Transverse colon (tissue), 4 donors: ENCODE data around the gene SLC35F3. TPM values are rescaled to one million over a fixed set of nuclear protein-coding genes. Genes with fewer than 3 reads are reported as not detected.
"Not testable (repeated sequence)": the region's sequence is repeated elsewhere in the genome, so short reads cannot be mapped to it uniquely, and the experiment has no call there.

Experiments used
- DNase-seq: peaks from one replicate; pipeline ENCODE4 v3.0.0-alpha.2; 2019
- H3K27ac ChIP-seq, 4 donors: fragments of 200-600 bp; sonication (generic); 2 replicates each; pipeline ENCODE4 v1.5.1; 2016 to 2018; ENCODE audit warnings: inconsistent platforms in 4 of 4
- H3K27me3 ChIP-seq: fragments of 200-600 bp; sonication (generic); 2 replicates; pipeline ENCODE4 v1.5.1; 2017; ENCODE audit warnings: inconsistent platforms
- H3K36me3 ChIP-seq, 4 donors: fragments of 200-600 bp; sonication (generic); 2 replicates each; pipeline ENCODE4 v1.5.1; 2017 to 2019; ENCODE audit warnings: inconsistent platforms in 4 of 4
- H3K4me1 ChIP-seq, 4 donors: fragments of 200-600 bp; sonication (generic); 2 replicates each; pipeline ENCODE4 v1.5.1; 2017 to 2020; ENCODE audit warnings: inconsistent platforms in 4 of 4
- H3K4me3 ChIP-seq, 4 donors: fragments of 200-600 bp; sonication (generic); 1 replicate in 1 of 4; 2 replicates in 3 of 4; pipeline versions ENCODE4 v1.5.1 to v1.6.1; 2017 to 2019; ENCODE audit warnings: inconsistent platforms in 4 of 4
- H3K9me3 ChIP-seq, 2 donors: fragments of 200-600 bp; sonication (generic); 2 replicates each; pipeline ENCODE4 v1.5.1; 2017 to 2019; ENCODE audit warnings: inconsistent platforms in 2 of 2
- EP300 ChIP-seq: sonication (generic); formaldehyde crosslinking; IDR thresholded peaks from one replicate; pipeline ENCODE4 v1.6.1; 2017; ENCODE audit warnings: antibody characterized with exemption, low read depth
- POLR2A ChIP-seq: fragments of 450-650 bp; IDR thresholded peaks from one replicate; pipeline ENCODE4 v1.6.1; 2016; ENCODE audit warnings: antibody characterized with exemption, mild to moderate bottlenecking, moderate library complexity
- POLR2AphosphoS5 ChIP-seq, 3 donors: sonication (generic); formaldehyde crosslinking; IDR thresholded peaks; one replicate each; pipeline ENCODE4 v1.6.1; 2016; ENCODE audit warnings: antibody characterized with exemption in 3 of 3
- WGBS, 2 donors: methylation state at CpG; one replicate each; pipeline ENCODE4 v1.1.5; 2018; ENCODE audit warnings: low coverage in 1 of 2; 5-methylcytosine and 5-hydroxymethylcytosine counted together
- in situ Hi-C, 4 donors: fragments of 200-750 bp; cut with MboI; loops; one replicate each; pipeline versions ENCODE4 v1.15.0 to v1.15.1; 2017; ENCODE audit warnings: low sequenced_read_pairs in 3 of 4, low pct_ligation_motif_present in 1 of 4, low pct_unique_long_range_greater_than_20kb in 1 of 4
- intact Hi-C: fragments of 100-400 bp; cut with DNase I; formaldehyde crosslinking; loops from one replicate; pipeline ENCODE4 v1.15.1; 2023; ENCODE audit warnings: low total_unique reads
- total RNA-seq, 4 donors: library from RNA; depleted of rRNA; stranded (reverse); fragments of >200 nt; gene quantifications; one replicate each; pipeline ENCODE4 v1.1.0, GENCODE V29; 2016
- TF ChIP-seq, protein P1 (sequence below), 5 experiments: fragments of 200-600 bp in 3 of 5; fragments of 450-650 bp in 2 of 5; sonication (generic) in 3 of 5; IDR thresholded peaks; 1 replicate in 2 of 5; 2 replicates in 3 of 5; pipeline ENCODE4 v1.5.1; 2016 to 2017; ENCODE audit warnings: antibody characterized with exemption in 5 of 5, inconsistent platforms in 3 of 5, mild to moderate bottlenecking in 2 of 5, moderate library complexity in 1 of 5

Gene SLC35F3
- total RNA-seq, 4 donors from 2014 or later: not detected

DNA sequence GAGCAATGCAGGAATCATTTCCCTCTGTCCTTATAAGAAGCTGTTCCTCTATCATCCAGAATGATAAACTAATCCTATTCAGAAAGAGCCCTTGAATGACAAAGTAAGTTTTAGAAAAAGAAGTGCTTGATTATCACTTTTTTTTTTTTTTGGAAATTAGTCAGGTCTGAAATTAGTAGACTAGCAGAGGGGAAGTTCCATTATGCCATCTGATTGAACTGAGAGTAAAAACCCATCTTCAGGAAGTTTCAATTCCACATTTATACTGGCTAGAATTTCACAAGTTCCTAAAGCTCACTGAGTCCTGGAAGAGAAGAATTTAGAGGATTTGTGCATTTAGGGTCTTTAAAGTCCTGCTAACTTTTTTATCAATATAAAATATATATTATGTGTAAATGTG lies 340.0 kb downstream of the SLC35F3 start:
- in situ Hi-C loops: no loop called here
- no peak for TF ChIP-seq POLR2AphosphoS5 (IDR thresholded peaks at IDR 0.05)
- no peak for TF ChIP-seq POLR2A
- TF ChIP-seq EP300: no peak
- TF ChIP-seq, protein P1, sequence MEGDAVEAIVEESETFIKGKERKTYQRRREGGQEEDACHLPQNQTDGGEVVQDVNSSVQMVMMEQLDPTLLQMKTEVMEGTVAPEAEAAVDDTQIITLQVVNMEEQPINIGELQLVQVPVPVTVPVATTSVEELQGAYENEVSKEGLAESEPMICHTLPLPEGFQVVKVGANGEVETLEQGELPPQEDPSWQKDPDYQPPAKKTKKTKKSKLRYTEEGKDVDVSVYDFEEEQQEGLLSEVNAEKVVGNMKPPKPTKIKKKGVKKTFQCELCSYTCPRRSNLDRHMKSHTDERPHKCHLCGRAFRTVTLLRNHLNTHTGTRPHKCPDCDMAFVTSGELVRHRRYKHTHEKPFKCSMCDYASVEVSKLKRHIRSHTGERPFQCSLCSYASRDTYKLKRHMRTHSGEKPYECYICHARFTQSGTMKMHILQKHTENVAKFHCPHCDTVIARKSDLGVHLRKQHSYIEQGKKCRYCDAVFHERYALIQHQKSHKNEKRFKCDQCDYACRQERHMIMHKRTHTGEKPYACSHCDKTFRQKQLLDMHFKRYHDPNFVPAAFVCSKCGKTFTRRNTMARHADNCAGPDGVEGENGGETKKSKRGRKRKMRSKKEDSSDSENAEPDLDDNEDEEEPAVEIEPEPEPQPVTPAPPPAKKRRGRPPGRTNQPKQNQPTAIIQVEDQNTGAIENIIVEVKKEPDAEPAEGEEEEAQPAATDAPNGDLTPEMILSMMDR (IDR thresholded peaks at IDR 0.05): no peak
- H3K4me1 ChIP-seq: no peaks in the 10 kb centered on the region
- H3K36me3 ChIP-seq: no peaks in the 10 kb centered on the region
- no peaks in the 10 kb centered on the region for H3K27me3 ChIP-seq
- no peak overlapping the region for H3K27ac ChIP-seq
- H3K4me3 ChIP-seq: no peak overlapping the region
- no peaks in the 10 kb centered on the region for H3K9me3 ChIP-seq
- intact Hi-C loops: no loop called here
- DNase-seq: no peak

DNA sequence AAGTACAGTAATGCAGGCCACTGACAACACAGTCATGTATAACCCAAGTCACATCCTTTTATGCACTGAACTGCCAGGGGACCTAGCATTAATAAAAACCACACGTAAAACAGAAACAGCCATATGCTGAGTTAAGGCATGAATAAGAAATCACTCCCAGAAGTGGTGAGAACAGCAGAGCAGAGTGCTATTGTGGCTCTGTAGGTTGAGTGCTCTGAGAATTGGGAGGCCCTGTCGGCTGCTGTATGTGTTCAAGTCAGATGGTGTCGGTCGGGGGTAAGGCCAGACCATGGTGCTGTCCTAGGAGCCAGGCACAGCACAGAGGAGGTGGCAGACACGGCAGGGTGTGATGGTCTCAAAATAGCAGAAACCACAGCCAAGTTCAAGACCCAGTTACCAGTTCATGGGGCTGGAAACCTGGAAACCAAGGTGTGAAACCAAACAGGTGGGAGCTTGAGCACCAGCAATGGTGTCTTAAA lies 342.2 kb downstream of the SLC35F3 start:
- intact Hi-C loops: no loop called here

DNA sequence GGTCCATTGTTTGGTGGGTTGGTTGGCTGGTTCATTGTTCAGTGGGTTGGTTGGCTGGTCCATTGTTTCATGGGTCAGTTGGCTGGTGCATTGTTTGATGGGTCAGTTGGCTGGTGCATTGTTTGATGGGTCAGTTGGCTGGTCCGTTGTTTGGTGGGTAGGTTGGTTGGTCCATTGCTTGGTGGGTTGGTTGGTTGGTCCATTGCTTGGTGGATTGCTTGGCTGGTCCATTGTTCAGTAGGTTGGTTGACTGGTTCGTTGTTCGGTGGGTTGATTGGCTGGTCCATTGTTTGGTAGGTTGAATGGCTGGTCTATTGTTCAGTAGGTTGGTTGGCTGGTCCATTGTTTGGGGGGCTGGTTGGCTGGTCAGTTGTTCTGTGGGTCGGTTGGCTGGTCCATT lies 343.3 kb downstream of the SLC35F3 start:
- WGBS, 2 donors: 78 to 91% methylated on average over 3 to 4 of the region's 4 CpGs
- H3K4me3 ChIP-seq, H3K27ac ChIP-seq, DNase-seq, H3K36me3 ChIP-seq, H3K27me3 ChIP-seq, H3K4me1 ChIP-seq, intact Hi-C loops, H3K9me3 ChIP-seq, in situ Hi-C loops: not testable (repeated sequence)

More for the DNA sequence above, 342.2 kb downstream of the SLC35F3 start:
- H3K27me3 ChIP-seq: no peaks in the 10 kb centered on the region
- no peak for TF ChIP-seq POLR2AphosphoS5 (IDR thresholded peaks at IDR 0.05)
- no peaks in the 10 kb centered on the region for H3K36me3 ChIP-seq
- no peaks in the 10 kb centered on the region for H3K4me1 ChIP-seq
- no peak overlapping the region for H3K4me3 ChIP-seq
- H3K27ac ChIP-seq: no peak overlapping the region
- 68% methylated on average over 5 of the region's 5 CpGs; no CpG with 5 or more reads in 1 of the 2 donors for WGBS, 2 donors
- in situ Hi-C loops: no loop called here
- H3K9me3 ChIP-seq: no peaks in the 10 kb centered on the region
- no peak for DNase-seq

DNA sequence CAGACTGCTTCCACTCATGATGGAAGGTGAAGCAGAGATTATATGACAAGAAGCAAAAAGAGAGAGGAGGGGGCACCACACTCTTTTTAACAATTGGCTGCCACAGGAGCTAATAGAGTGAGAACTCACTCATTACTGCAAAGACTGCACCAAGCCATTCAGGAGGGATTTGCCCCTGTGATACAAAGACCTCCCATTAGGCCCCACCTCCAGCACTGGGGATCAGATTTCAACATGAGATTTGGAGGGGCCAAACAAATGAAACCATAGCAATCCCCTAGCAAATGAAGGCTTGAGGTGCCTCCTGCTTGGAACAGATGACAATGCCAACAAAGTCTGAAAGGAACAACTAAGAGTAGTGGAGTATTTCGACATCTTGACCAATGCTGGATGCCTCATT lies 346.3 kb downstream of the SLC35F3 start:
- intact Hi-C loops: no loop called here
- Histone ChIP-seq H3K4me1 (no peaks in the 10 kb centered on the region), H3K36me3 (no peaks in the 10 kb centered on the region), H3K27me3 (no peaks in the 10 kb centered on the region), H3K27ac (no peak overlapping the region), H3K9me3 (no peaks in the 10 kb centered on the region), H3K4me3 (no peak overlapping the region)
- in situ Hi-C loops: no loop called here
- TF ChIP-seq POLR2A (no peak), POLR2AphosphoS5 (IDR thresholded peaks at IDR 0.05) (no peak), EP300 (no peak)
- no peak for DNase-seq
- 59 to 63% methylated on average over 1 of the region's 1 CpG for WGBS, 2 donors

DNA sequence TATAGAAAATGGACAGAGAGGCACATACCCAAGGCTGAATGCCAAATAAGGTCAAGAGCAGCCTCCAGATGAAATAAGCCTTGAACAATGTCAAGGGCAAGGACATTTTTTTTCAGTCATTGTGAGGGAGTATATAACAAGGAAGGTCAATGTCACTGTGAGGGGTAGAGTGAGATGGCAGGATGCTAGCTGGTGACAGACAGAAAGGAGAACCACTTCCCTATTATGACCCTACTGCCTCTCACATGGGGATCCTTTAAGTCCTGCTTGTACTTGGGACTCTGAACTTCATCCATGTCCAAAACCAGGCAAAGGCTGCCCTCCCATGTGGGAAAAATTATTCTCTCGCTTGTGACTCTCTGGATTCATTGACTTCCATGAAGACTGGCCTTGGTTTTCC lies 349.3 kb downstream of the SLC35F3 start:
- no peaks in the 10 kb centered on the region for H3K4me1 ChIP-seq
- no peak for TF ChIP-seq POLR2A
- no peak for TF ChIP-seq POLR2AphosphoS5 (IDR thresholded peaks at IDR 0.05)
- TF ChIP-seq EP300: no peak
- TF ChIP-seq, protein P1 (IDR thresholded peaks at IDR 0.05): no peak
- H3K9me3 ChIP-seq: no peaks in the 10 kb centered on the region
- DNase-seq: no peak
- 70% methylated on average over 1 of the region's 1 CpG; no CpG with 5 or more reads in 1 of the 2 donors for WGBS, 2 donors
- H3K4me3 ChIP-seq: no peak overlapping the region
- in situ Hi-C loops (no loop called here), intact Hi-C loops (no loop called here)
- no peak overlapping the region for H3K27ac ChIP-seq
- no peaks in the 10 kb centered on the region for H3K27me3 ChIP-seq
- no peaks in the 10 kb centered on the region for H3K36me3 ChIP-seq

DNA sequence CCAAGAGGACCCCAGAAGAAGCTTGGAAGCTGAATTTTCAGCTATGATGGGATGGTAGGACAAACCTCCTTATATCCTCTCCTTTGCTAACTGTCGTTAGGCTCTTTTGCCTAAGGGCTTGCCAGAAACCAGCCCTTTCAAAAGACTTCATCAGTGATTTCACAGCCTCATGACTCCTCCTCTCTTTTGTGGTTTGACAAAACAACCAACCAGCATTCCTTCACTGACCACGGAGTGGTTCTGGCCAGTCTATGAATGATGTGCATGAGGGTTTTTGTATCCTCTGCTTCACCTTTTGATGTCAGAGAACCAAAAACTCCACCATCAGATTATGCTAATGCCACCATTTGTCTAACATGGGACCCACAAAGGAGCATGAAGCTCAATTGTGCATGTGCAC lies 351.9 kb downstream of the SLC35F3 start:
- H3K4me3 ChIP-seq: no peak overlapping the region
- in situ Hi-C loops: no loop called here

More for the DNA sequence above, 351.9 kb downstream of the SLC35F3 start:
- H3K4me1 ChIP-seq: no peaks in the 10 kb centered on the region
- 60 to 73% methylated on average over 1 to 2 of the region's 2 CpGs for WGBS, 2 donors
- no peak for DNase-seq
- intact Hi-C loops: no loop called here
- no peaks in the 10 kb centered on the region for H3K27me3 ChIP-seq
- H3K27ac ChIP-seq: no peak overlapping the region
- TF ChIP-seq EP300: no peak
- TF ChIP-seq POLR2A: no peak
- TF ChIP-seq, protein P1 (IDR thresholded peaks at IDR 0.05): no peak
- no peak for TF ChIP-seq POLR2AphosphoS5 (IDR thresholded peaks at IDR 0.05)
- H3K9me3 ChIP-seq: no peaks in the 10 kb centered on the region
- H3K36me3 ChIP-seq: no peaks in the 10 kb centered on the region
